Common myeloid progenitor, CD34-positive (primary cell): ENCODE results near the gene AKR1D1.

Source experiments
- CTCF ChIA-PET: fragments of 350-600 bp; sonication (Branson Sonifier 250); formaldehyde crosslinking; loops from one replicate; lab custom pipeline; 2021; ENCODE audit warnings: antibody characterized with exemption; lab: Charles Lee
- POLR2A ChIA-PET: fragments of 350-600 bp; sonication (Branson Sonifier 250); formaldehyde crosslinking; loops from one replicate; lab custom pipeline; 2021; ENCODE audit warnings: antibody characterized with exemption; lab: Charles Lee
- DNase-seq, 3 donors: peaks; one replicate each; pipeline versions ENCODE4 v3.0.0 to v3.0.0-alpha.2; 2013
- H3K27ac ChIP-seq, 2 experiments: 1 replicate in 1 of 2; 2 replicates in 1 of 2; pipeline ENCODE4 v1.7.0; 2013; ENCODE audit warnings: inconsistent platforms in 2 of 2, low read length in 2 of 2, mild to moderate bottlenecking in 2 of 2, low read depth in 1 of 2, moderate library complexity in 1 of 2; ENCODE audit not compliant: severe bottlenecking in 2 of 2, insufficient read depth in 1 of 2, poor library complexity in 1 of 2
- H3K27me3 ChIP-seq, 5 experiments: replicated peaks in 2 of 5; 1 replicate in 3 of 5; 2 replicates in 2 of 5; pipeline versions ENCODE4 v1.6.1 to v1.7.0; 2013; ENCODE audit warnings: low read length in 4 of 5, mild to moderate bottlenecking in 2 of 5, moderate library complexity in 2 of 5, inconsistent platforms in 1 of 5; ENCODE audit not compliant: insufficient read depth in 5 of 5, control insufficient read depth in 4 of 5
- H3K36me3 ChIP-seq, 4 experiments: 1 replicate in 2 of 4; 2 replicates in 2 of 4; pipeline versions ENCODE4 v1.6.1 to v1.7.0; 2013; ENCODE audit warnings: low read length in 3 of 4, control low read depth in 1 of 4, mild to moderate bottlenecking in 1 of 4; ENCODE audit not compliant: control insufficient read depth in 4 of 4, insufficient read depth in 4 of 4
- H3K4me1 ChIP-seq, 4 experiments: 1 replicate in 3 of 4; 2 replicates in 1 of 4; pipeline versions ENCODE4 v1.6.1 to v1.7.1; 2013; ENCODE audit warnings: low read length in 3 of 4, mild to moderate bottlenecking in 3 of 4, control low read depth in 1 of 4, inconsistent platforms in 1 of 4, moderate library complexity in 1 of 4; ENCODE audit not compliant: control insufficient read depth in 4 of 4, insufficient read depth in 4 of 4; ENCODE audit errors: control extremely low read depth in 1 of 4
- H3K4me3 ChIP-seq, 7 experiments: 1 replicate in 4 of 7; 2 replicates in 3 of 7; pipeline versions ENCODE4 v1.5.1 to v1.7.0; 2013; ENCODE audit warnings: mild to moderate bottlenecking in 7 of 7, low read length in 6 of 7, moderate library complexity in 6 of 7, inconsistent platforms in 2 of 7, low read depth in 2 of 7, control low read depth in 1 of 7; ENCODE audit not compliant: insufficient read depth in 4 of 7, control insufficient read depth in 1 of 7; ENCODE audit errors: extremely low read depth in 1 of 7
- H3K9me3 ChIP-seq, 5 experiments: 1 replicate in 4 of 5; 2 replicates in 1 of 5; pipeline versions ENCODE4 v1.6.1 to v1.7.1; 2013; ENCODE audit warnings: low read length in 4 of 5, mild to moderate bottlenecking in 2 of 5, inconsistent platforms in 1 of 5, low read depth in 1 of 5, moderate library complexity in 1 of 5; ENCODE audit not compliant: control insufficient read depth in 4 of 5, insufficient read depth in 2 of 5; ENCODE audit errors: control extremely low read depth in 1 of 5
- WGBS: methylation state at CpG from one replicate; pipeline ENCODE4 v1.1.5; 2013; ENCODE audit not compliant: insufficient coverage; 5-methylcytosine and 5-hydroxymethylcytosine counted together

Gene AKR1D1

DNA sequence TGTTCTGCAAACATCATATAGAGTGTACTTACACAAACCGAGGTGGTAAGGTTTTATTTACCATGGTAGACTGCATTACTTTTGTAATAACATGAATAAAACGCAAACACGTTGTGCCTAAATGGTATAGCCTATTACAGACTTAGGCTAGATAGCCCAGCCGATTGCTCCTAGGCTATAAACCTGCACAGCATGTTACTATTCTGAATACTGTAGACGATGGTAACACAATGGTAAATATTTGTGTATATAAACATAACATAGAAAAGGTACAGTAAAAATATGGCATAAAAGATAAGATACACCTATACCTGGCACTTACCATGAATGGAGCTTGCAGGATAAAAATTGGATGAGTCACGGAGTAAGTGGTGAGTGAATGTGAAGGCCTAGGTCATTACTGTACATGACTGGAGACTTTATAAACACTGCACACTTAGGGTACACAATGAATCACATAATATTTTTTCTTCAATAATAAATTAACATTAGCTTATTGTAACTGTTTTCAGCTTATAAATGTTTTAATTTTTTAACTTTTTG, 16.3 kb downstream of the AKR1D1 start:
- Histone ChIP-seq H3K27ac (no peak overlapping the region), H3K4me1 (no peaks in the 10 kb centered on the region), H3K27me3 (no peaks in the 10 kb centered on the region), H3K4me3 (no peak overlapping the region), H3K36me3 (no peaks in the 10 kb centered on the region), H3K9me3 (no peaks in the 10 kb centered on the region)
- WGBS = 100% methylated on average over 4 of the region's 6 CpGs
- no peak for DNase-seq
- CTCF ChIA-PET = interaction anchor here (0.6 to 1.7 kb wide), 3 partner anchors 9 to 646 kb away, joined by 3 to 4 read pairs (median 3); no protein-coding TSS in a partner anchor
- POLR2A ChIA-PET = no interaction called here

DNA sequence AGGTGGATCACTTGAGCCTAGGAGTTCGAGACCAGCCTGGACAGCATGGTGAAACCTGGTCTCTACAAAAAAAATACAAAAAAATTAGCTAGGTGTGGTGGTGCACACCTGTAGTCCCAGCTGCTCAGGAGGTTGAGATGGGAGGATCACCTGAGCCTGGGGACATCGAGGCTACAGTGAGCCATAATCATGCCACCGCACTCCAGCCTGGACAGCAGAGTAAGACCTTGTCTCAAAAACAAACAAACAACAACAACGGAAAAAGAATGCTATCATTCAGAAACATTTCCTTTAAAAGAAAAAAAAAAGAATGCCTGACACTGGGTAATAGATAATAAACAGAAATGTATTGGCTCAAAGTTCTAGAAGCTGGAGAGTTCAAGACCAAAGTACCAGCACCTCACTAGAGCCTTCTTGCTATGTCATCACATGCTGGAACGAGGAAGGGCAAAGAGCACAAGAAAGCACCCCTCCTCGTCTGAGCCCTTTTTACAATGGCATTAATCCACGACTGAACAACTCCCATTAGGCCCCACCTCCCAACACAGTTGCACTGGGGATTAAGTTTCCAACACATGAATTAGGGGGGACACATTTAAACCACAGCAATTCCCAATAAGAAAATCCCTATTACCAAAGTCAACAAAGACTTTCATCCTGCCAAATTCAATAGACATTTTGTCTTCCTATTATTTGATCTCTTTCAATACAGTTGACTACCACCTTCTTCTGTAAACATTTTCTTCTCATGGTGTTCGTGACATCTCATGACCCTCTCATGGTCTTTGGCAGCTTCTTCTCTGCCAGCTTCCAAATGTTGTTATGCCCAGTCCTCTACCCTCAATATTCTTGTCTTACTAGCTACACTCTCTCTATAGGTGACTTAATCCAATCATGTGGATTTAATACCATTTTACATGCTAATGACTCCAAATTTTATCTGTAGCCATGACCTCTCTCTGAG, 20.0 kb downstream of the AKR1D1 start:
- no peaks in the 10 kb centered on the region for H3K9me3 ChIP-seq
- no peak for DNase-seq
- H3K27ac ChIP-seq = no peak overlapping the region
- H3K27me3 ChIP-seq = no peaks in the 10 kb centered on the region
- ChIA-PET CTCF (interaction anchor here (1.0 to 1.3 kb wide), 2 partner anchors 9 to 30 kb away, joined by 3 to 4 read pairs; no protein-coding TSS in a partner anchor), POLR2A (no interaction called here)
- H3K4me1 ChIP-seq = peaks cover 0 to 2% (median 0%) of the 10 kb centered on the region in 4 experiments
- 91% methylated on average over 4 of the region's 8 CpGs for WGBS
- H3K36me3 ChIP-seq = no peaks in the 10 kb centered on the region
- no peak overlapping the region for H3K4me3 ChIP-seq

DNA sequence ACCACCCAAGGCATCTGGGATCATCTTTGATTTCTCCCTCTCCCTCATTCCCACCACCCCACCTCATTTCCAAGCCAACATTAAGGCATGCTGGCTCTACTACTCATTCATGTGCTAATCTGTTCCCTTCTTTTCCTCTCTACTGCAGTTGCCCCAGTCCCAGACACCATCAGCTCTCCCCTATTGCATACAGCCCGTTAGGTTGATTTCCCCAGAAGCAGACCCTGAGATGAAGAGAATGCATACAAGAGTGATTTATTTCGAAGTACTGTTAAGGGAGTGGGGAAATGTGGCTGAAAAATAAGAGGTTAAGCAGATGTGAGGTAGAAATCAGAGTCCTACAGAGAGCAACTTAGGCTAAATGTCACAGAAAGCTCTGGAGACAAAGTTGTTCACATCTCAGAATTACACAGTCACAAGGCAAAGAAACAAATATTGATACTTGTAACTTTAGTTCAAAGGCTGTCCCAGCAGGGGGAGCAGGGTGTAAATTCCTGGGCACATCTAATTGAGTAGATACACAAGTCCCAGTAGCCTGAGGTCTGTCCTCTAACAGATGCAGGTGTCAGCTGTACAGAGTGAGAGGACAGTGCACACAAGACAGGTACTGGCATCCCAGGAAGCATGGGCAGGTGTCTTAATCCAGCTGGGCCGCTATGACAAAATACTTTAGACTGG, 20.9 kb downstream of the AKR1D1 start:
- ChIA-PET POLR2A (no interaction called here), CTCF (interaction anchor here (1.3 kb wide), 1 partner anchor 10 kb away, joined by 4 read pairs; no protein-coding TSS in a partner anchor)
- no peaks in the 10 kb centered on the region for H3K27me3 ChIP-seq
- no peaks in the 10 kb centered on the region for H3K9me3 ChIP-seq
- no peak overlapping the region for H3K4me3 ChIP-seq
- WGBS = 94% methylated on average over 2 of the region's 3 CpGs
- H3K27ac ChIP-seq = no peak overlapping the region
- peaks cover 0 to 2% (median 0%) of the 10 kb centered on the region in 4 experiments for H3K4me1 ChIP-seq
- peak; percentile 55 to 72 (median 69) for DNase-seq
- H3K36me3 ChIP-seq = no peaks in the 10 kb centered on the region

DNA sequence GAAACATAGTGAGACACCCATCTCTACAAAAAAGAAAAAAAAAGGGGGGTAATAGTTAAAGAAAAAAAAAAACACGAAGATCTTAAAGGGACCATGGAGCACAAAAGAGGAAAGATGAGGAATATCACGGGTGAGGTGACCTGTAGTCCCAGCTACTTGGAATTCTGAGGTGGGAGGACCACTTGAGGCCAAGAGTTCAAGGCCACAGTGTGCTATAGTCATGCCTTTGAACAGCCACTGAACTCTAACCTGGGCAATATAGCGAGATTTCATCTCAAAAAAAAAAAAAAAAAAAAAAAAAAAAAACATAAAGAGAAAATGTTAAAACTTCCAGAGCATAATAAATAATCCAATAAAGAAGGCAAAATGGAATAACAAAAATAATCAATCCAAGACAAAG, 23.6 kb downstream of the AKR1D1 start:
- H3K9me3 ChIP-seq = no peaks in the 10 kb centered on the region
- H3K4me1 ChIP-seq = peaks cover 0 to 2% (median 0%) of the 10 kb centered on the region in 4 experiments
- H3K36me3 ChIP-seq = no peaks in the 10 kb centered on the region
- H3K4me3 ChIP-seq = no peak overlapping the region
- 100% methylated on average over 2 of the region's 3 CpGs for WGBS
- no peaks in the 10 kb centered on the region for H3K27me3 ChIP-seq
- CTCF ChIA-PET = no interaction called here
- no peak for DNase-seq
- no peak overlapping the region for H3K27ac ChIP-seq
- POLR2A ChIA-PET = no interaction called here

DNA sequence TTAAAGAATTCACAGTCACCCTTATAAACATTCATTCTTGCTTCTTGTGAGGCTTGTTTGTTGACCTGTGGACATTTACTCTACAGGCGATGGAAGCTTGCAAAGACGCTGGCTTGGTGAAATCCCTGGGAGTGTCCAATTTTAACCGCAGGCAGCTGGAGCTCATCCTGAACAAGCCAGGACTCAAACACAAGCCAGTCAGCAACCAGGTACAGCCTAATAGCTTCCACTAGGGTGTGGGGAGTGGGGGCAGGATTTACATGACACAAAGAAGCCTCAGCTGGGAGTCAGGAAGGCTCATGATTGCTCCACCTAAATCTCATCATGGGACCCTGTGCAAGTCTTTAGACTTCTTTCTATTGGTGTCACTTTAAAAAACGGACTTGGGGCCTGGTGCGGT, 29.0 kb downstream of the AKR1D1 start:
- no peak overlapping the region for H3K4me3 ChIP-seq
- ChIA-PET POLR2A (no interaction called here), CTCF (no interaction called here)
- WGBS = 91% methylated on average over 4 of the region's 5 CpGs
- no peaks in the 10 kb centered on the region for H3K36me3 ChIP-seq
- no peaks in the 10 kb centered on the region for H3K4me1 ChIP-seq
- H3K27me3 ChIP-seq = no peaks in the 10 kb centered on the region
- no peak overlapping the region for H3K27ac ChIP-seq
- DNase-seq = no peak
- H3K9me3 ChIP-seq = no peaks in the 10 kb centered on the region

DNA sequence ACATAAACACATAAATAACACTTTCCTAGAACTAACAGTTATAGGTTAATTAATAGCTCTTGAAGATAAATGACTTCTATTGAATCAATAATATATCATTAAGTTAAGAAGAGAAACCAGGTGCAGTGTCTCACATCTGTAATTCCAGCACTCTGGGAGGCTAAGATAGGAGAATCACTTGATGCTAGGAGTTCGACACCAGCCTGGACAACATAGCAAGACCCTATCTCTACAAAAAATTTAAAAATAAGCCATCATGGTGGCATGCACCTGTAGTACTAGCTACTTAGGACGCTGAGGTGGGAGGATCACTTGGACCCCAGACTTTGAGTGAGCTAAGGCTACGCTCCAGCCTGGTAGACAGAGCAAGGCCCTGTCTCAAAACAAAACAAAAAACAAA, 38.8 kb downstream of the AKR1D1 start:
- Histone ChIP-seq H3K4me3 (no peak overlapping the region), H3K36me3 (no peaks in the 10 kb centered on the region), H3K4me1 (peaks cover 0 to 1% (median 0%) of the 10 kb centered on the region in 4 experiments), H3K9me3 (no peaks in the 10 kb centered on the region), H3K27ac (no peak overlapping the region), H3K27me3 (no peaks in the 10 kb centered on the region)
- no CpG with 5 or more reads among the region's 3 CpGs for WGBS
- CTCF ChIA-PET = no interaction called here
- POLR2A ChIA-PET = no interaction called here
- DNase-seq = no peak
